Sigmoid colon (tissue), 7 donors: Measurements from ENCODE around the gene HIC2. TPM values are rescaled to one million over a fixed set of nuclear protein-coding genes. Genes with fewer than 3 reads are reported as not detected.
A peak's percentile ranks its signal among the peaks of the same experiment; 100 is the strongest.
"Not testable (repeated sequence)": the region's sequence is repeated elsewhere in the genome, so short reads cannot be mapped to it uniquely, and the experiment has no call there.

Source experiments
- DNase-seq: peaks from one replicate; pipeline ENCODE4 v3.0.0-alpha.2; 2019
- H3K27ac ChIP-seq, 4 donors: fragments of 200-600 bp; sonication (generic); one replicate each; pipeline ENCODE4 v1.5.1; 2016 to 2019; ENCODE audit warnings: mild to moderate bottlenecking in 1 of 4
- H3K27me3 ChIP-seq, 3 donors: fragments of 200-600 bp; sonication (generic); one replicate each; pipeline ENCODE4 v1.5.1; 2019; ENCODE audit warnings: mild to moderate bottlenecking in 1 of 3
- H3K36me3 ChIP-seq, 4 donors: fragments of 200-600 bp; sonication (generic); one replicate each; pipeline ENCODE4 v1.5.1; 2016 to 2019
- H3K4me1 ChIP-seq, 4 donors: fragments of 200-600 bp; sonication (generic); one replicate each; pipeline ENCODE4 v1.5.1; 2017 to 2019
- H3K4me3 ChIP-seq, 4 donors: fragments of 200-600 bp; sonication (generic); one replicate each; pipeline ENCODE4 v1.5.1; 2017 to 2019; ENCODE audit warnings: mild to moderate bottlenecking in 2 of 4, moderate library complexity in 1 of 4
- H3K9me3 ChIP-seq, 4 donors: fragments of 200-600 bp in 3 of 4; sonication (generic) in 3 of 4; one replicate each; pipeline versions ENCODE4 v1.5.1 to v1.6.1; 2013 to 2019
- WGBS, 2 donors: extraction: QIAGEN DNeasy Blood & Tissue Kit; methylation state at CpG; one replicate each; pipeline ENCODE4 v1.1.7; 2013; 5-methylcytosine and 5-hydroxymethylcytosine counted together
- intact Hi-C: fragments of 100-400 bp; cut with DNase I; formaldehyde crosslinking; loops from one replicate; pipeline ENCODE4 v1.15.1; 2023
- polyA plus RNA-seq, 3 donors: library from polyadenylated mRNA; stranded (reverse); fragments of 200-250 nt; gene quantifications; one replicate each; pipeline ENCODE4 v1.2.3, GENCODE V29; 2013
- total RNA-seq, 4 donors: library from RNA; depleted of rRNA; stranded (reverse); fragments of >200 nt; gene quantifications; one replicate each; pipeline ENCODE4 v1.1.0, GENCODE V29; 2016
- donor health status: healthy with polysubstance abuse.
- donor health status: Bipolar disorder and iron deficiency.
- donor health status: healthy.

HIC2 gene
- total and polyA plus RNA-seq, 7 donors, result 1.2 to 4.2 (median 2.3) TPM

- H3K36me3 ChIP-seq, DNase-seq: not testable (repeated sequence)
- 100% methylated on average over 1 of the region's 1 CpG for WGBS, 2 donors
Measured at GRCh38 chr22:21407139-21407538, 10.0 kb upstream of the HIC2 start.

GRCh38 chr22:21407792-21408191 lies 9.4 kb upstream of the HIC2 start:
- intact Hi-C loops, H3K4me1 ChIP-seq, H3K4me3 ChIP-seq, DNase-seq, H3K27ac ChIP-seq, H3K27me3 ChIP-seq, H3K36me3 ChIP-seq, H3K9me3 ChIP-seq: not testable (repeated sequence)
- WGBS, 2 donors, result 22 to 50% methylated on average over 1 of the region's 4 CpGs

More at GRCh38 chr22:21407139-21407538, 10.0 kb upstream of the HIC2 start:
- H3K4me3 ChIP-seq, H3K27ac ChIP-seq, H3K27me3 ChIP-seq, H3K4me1 ChIP-seq, intact Hi-C loops, H3K9me3 ChIP-seq: not testable (repeated sequence)

GRCh38 chr22:21416375-21416774 lies 796 bp upstream of the HIC2 start:
- H3K36me3 ChIP-seq, intact Hi-C loops, H3K27ac ChIP-seq, H3K4me1 ChIP-seq, H3K27me3 ChIP-seq, DNase-seq, H3K4me3 ChIP-seq, H3K9me3 ChIP-seq: not testable (repeated sequence)
- 28 to 42% methylated on average over 7 of the region's 25 CpGs for WGBS, 2 donors

- WGBS, 2 donors, result 0% methylated on average over 18 of the region's 33 CpGs
- peak overlapping the region; percentile 27 to 52 (median 44) for H3K4me3 ChIP-seq
- H3K27ac ChIP-seq, result peak overlapping the region in 3 of 4 donors; percentile 64 to 73 (median 71)
- H3K9me3 ChIP-seq, H3K4me1 ChIP-seq, intact Hi-C loops, H3K36me3 ChIP-seq, H3K27me3 ChIP-seq: not testable (repeated sequence)
- DNase-seq, result peak; percentile 63
Measured at GRCh38 chr22:21417853-21418252, 682 bp downstream of the HIC2 start.

GRCh38 chr22:21418974-21419638 lies 1.9 kb downstream of the HIC2 start:
- H3K9me3 ChIP-seq, intact Hi-C loops, DNase-seq, H3K4me3 ChIP-seq, H3K36me3 ChIP-seq, H3K4me1 ChIP-seq, H3K27me3 ChIP-seq: not testable (repeated sequence)
- peak overlapping the region in 2 of 4 donors; percentile 48 to 73 for H3K27ac ChIP-seq
- 78 to 81% methylated on average over 5 of the region's 15 CpGs for WGBS, 2 donors

- DNase-seq, H3K27me3 ChIP-seq: not testable (repeated sequence)
- 8 to 26% methylated on average over 5 of the region's 19 CpGs for WGBS, 2 donors
Measured at GRCh38 chr22:21420180-21420763, 3.1 kb downstream of the HIC2 start.

GRCh38 chr22:21424084-21424709 lies 7.0 kb downstream of the HIC2 start:
- intact Hi-C loops, H3K27me3 ChIP-seq, H3K4me3 ChIP-seq, H3K27ac ChIP-seq, H3K36me3 ChIP-seq, H3K4me1 ChIP-seq, DNase-seq, H3K9me3 ChIP-seq: not testable (repeated sequence)
- 66 to 70% methylated on average over 3 to 4 of the region's 12 CpGs for WGBS, 2 donors

More at GRCh38 chr22:21420180-21420763, 3.1 kb downstream of the HIC2 start:
- H3K27ac ChIP-seq, H3K9me3 ChIP-seq, H3K36me3 ChIP-seq, H3K4me3 ChIP-seq, H3K4me1 ChIP-seq, intact Hi-C loops: not testable (repeated sequence)

GRCh38 chr22:21434378-21435233 lies 17.4 kb downstream of the HIC2 start:
- H3K27me3 ChIP-seq, H3K4me3 ChIP-seq, DNase-seq, H3K4me1 ChIP-seq, H3K9me3 ChIP-seq, intact Hi-C loops, H3K27ac ChIP-seq, H3K36me3 ChIP-seq: not testable (repeated sequence)
- whole genome bisulfite sequencing, 2 donors, result no CpG with 5 or more reads among the region's 15 CpGs

- peak overlapping the region; percentile 67 to 74 (median 71) for H3K27ac ChIP-seq
- intact Hi-C loops, H3K4me3 ChIP-seq: not testable (repeated sequence)
Measured at GRCh38 chr22:21435998-21436810, 19.0 kb downstream of the HIC2 start.

GRCh38 chr22:21438013-21438412 lies 20.8 kb downstream of the HIC2 start:
- intact Hi-C loops, H3K4me1 ChIP-seq, H3K36me3 ChIP-seq, H3K27ac ChIP-seq, H3K9me3 ChIP-seq, H3K27me3 ChIP-seq, H3K4me3 ChIP-seq: not testable (repeated sequence)
- DNase-seq, result peak; percentile 27
- WGBS, 2 donors, result 79 to 85% methylated on average over 4 of the region's 6 CpGs

More at GRCh38 chr22:21435998-21436810, 19.0 kb downstream of the HIC2 start:
- not testable (repeated sequence) for H3K9me3 ChIP-seq, H3K4me1 ChIP-seq, H3K27me3 ChIP-seq, H3K36me3 ChIP-seq
- DNase-seq, result peak; percentile 64
- 6 to 65% methylated on average over 4 of the region's 12 CpGs for WGBS, 2 donors

GRCh38 chr22:21440018-21440636 lies 23.0 kb downstream of the HIC2 start:
- H3K36me3 ChIP-seq, result peaks cover 5 to 12% (median 6%) of the 10 kb centered on the region in 4 donors
- intact Hi-C loops, H3K27me3 ChIP-seq, H3K9me3 ChIP-seq, H3K4me1 ChIP-seq, H3K4me3 ChIP-seq, DNase-seq, H3K27ac ChIP-seq: not testable (repeated sequence)
- no CpG with 5 or more reads among the region's 10 CpGs for WGBS, 2 donors
